Muscle of arm (tissue), 12 donors: ENCODE data around the gene LMCD1. TPM values are rescaled to one million over a fixed set of nuclear protein-coding genes. Genes with fewer than 3 reads are reported as not detected.

ENCODE experiments used
- DNase-seq: peaks from one replicate; pipeline ENCODE4 v3.0.0-alpha.2; 2013
- polyA plus RNA-seq, 12 donors: library from polyadenylated mRNA; unstranded; fragments of 120-200 nt; gene quantifications; one replicate each; pipeline ENCODE4 v1.2.1, GENCODE V29; 2013; ENCODE audit not compliant: insufficient read length in 12 of 12

The LMCD1 gene
- polyA plus RNA-seq, 12 donors: 77.4 to 304 (median 188) TPM

- DNase-seq: no peak
Measured at GRCh38 chr3:8610951-8611350, 109.3 kb downstream of the LMCD1 start.

GRCh38 chr3:8617921-8618320 is 116.3 kb downstream of the LMCD1 start:
- DNase-seq: no peak

GRCh38 chr3:8618950-8619349 is 117.3 kb downstream of the LMCD1 start:
- no peak for DNase-seq

- DNase-seq: no peak
Measured at GRCh38 chr3:8619548-8619947, 117.9 kb downstream of the LMCD1 start.

DNA sequence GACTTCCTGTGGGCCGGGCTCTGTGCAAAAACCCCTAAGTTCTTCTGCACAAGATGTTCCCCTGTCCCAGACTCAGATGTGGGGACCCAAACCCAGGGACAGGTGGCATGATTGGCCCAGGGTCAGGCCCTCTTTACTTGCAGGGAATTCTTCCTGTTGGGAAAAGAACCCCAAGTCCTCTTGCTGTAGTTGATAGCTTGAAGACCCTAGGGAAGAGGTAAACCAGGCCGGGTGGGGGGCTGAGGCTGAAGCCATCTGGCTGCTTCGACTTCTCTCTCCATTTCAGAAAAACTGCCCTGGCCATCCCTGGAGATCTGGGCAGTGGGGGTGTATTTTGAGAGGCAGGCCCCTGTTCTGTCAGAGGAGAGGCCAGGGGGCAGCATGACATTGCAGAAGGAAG is 119.5 kb downstream of the LMCD1 start:
- DNase-seq: no peak

- DNase-seq: peak; percentile 42
Measured at GRCh38 chr3:8621872-8622271, 120.2 kb downstream of the LMCD1 start.

- DNase-seq: peak; percentile 77
Measured at GRCh38 chr3:8622873-8623691, 121.5 kb downstream of the LMCD1 start.

DNA sequence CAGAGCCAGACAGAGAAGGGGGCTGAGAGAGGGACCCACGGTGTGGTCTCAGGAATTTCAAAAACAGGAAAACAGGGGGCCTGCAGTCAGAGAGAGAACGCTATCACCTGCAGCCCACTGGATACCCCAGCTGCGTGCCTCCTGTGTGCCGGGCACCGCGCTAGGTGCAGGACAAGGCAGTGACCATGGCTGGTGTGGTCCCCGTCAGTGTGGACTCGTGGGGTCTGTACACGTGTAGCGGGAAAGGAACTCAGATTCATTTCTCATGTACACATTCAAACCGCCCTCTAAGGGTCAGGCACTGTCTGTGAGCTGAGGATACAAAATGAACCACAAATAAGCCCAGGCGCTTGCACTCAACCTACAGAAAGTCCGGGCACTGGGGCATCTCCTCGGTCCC is 122.1 kb downstream of the LMCD1 start:
- no peak for DNase-seq

Other genes with a start within 250 kb of the LMCD1 start
- gene SSUH2, start 143.0 kb downstream of the LMCD1 start, polyA plus RNA-seq: 1 to 10 TPM in 10 of 12 donors, not detected in 2; 1.7 to 4.1 (median 2.6) TPM
- 100 to 1,000 TPM in 10 of 12 donors, 10 to 100 TPM in 1, not detected in 1; 88.1 to 325 (median 250) TPM for gene CAV3, start 232.0 kb downstream of the LMCD1 start, polyA plus RNA-seq